Suppressor macrophage treated with lipopolysaccharide for 4 hours (primary cell): Measurements from ENCODE around the gene TLE3.

ENCODE experiments used
- DNase-seq: peaks from one replicate; pipeline ENCODE4 v3.0.0-alpha.2; 2020

The TLE3 gene

DNA sequence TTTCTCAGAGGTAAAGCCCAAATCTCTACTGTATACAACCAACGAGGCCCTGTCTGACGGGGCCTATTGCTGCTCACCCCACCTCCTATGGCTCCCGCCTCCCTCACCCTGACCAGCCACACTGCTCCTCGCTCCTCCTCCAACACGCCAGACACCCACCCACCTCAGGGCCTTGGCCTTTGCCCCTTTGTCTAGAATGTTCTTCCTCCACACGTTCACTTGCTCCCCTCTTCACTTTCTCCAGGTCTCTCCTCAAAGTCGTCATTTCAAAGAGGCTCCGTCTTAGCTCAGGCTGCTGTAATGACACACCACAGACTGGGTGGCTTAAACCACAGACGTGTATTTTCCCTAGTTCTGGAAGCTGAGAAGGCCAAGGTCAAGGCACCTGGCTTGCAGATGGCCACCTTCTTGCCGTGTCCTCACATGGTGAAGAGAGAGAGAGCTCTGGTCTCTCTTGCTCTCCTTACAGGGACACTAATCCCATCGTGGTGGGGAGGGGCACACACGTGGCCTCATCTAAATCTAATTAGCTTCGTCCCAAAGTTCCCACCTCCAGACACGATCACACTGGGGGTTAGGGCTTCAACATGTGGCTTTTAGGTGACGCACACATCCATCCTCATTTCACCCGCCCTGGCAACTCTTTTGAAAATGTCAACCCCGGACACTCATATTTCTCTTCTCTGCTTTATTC is 98.2 kb downstream of the TLE3 start:
- no peak for DNase-seq

DNA sequence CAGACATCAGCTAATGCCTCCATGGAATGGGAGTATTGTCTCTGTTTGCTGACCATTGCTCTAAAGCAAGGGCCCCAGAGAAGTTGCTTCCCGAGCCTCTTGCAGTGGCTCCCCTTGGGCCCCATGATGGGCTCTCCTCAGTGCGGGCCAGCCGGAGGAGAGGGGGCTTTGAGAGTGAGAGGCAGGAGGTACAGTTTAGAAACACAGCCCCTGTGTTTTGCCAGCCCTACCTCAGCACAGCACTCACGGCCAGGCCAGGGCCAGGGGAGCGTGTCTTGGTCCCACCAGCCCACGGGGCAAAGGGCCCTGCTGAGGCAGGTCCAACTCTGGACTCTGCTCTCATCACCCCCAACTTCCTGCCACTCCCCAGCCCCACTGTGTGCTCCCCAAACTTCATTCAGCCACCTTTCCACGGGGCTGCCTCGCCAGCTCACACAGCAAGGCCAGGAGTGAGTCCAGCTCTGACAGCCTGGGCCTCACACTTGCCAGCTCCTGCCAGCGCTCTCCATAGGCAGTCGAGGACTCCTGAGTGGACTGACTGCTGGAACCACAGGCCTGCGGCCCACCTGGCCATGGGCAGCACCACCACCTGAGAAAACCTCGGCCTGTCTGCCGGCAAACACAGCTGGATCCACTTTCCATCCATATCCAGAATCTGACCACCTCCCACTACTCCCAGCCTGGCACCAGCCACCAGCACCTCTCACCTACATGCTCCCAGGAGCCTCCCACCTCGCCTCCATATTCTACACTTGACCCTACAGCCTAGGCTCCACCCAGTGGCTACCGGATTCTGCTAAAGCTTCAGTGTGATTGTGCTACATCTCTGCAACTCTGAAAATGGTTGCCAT is 99.0 kb downstream of the TLE3 start:
- DNase-seq: no peak

DNA sequence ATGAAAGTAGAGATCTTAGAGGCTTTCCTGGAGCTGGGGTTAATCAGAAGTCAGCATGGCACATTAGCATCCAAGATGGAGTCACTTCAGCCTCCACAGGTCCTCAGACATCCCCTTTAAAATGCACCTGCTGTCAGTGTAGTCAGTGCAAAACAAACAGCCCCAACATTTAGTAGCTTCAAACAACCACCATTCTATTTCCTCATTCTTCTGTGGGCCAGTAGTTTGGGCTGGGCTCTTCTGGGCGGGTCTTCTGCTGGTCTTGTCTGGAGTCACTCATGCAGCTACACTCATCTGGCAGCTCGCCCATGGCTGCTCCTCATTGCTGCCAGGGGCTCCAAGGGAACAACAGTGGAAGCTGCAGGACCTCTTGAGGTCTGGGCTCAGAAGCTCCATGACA is 99.9 kb downstream of the TLE3 start:
- no peak for DNase-seq
